PC-3 (cell line): ENCODE measurements around the gene TBC1D5. TPM values are rescaled to one million over a fixed set of nuclear protein-coding genes. Genes with fewer than 3 reads are reported as not detected.
"Not testable (repeated sequence)": the region's sequence is repeated elsewhere in the genome, so short reads cannot be mapped to it uniquely, and the experiment has no call there.

ENCODE experiments used
- ATAC-seq: fragments of 200-7000 bp; cut with Tn5 transposase; 2 replicates; pipeline ENCODE4 v1.9.1; 2020; ENCODE audit warnings: mild to moderate bottlenecking, moderate library complexity
- BruUV-seq: library from RNA; stranded (reverse); fragments of 400-500 nt; replicated peaks from 2 replicates; lab custom pipeline; 2021; lab: Mats Ljungman, UMichigan
- CTCF ChIA-PET: fragments of 300-600 bp; sonication (Branson Sonifier 250); formaldehyde crosslinking; loops from one replicate; lab custom pipeline; 2022; ENCODE audit warnings: antibody characterized with exemption; lab: Charles Lee
- POLR2A ChIA-PET: fragments of 300-600 bp; sonication (Branson Sonifier 250); formaldehyde crosslinking; loops from one replicate; lab custom pipeline; 2022; ENCODE audit warnings: antibody characterized with exemption; ENCODE audit not compliant: unreplicated experiment; lab: Charles Lee
- DNase-seq: peaks from one replicate; pipeline ENCODE4 v3.0.0-alpha.2; 2015
- H2AFZ ChIP-seq: fragments of 300-600 bp; sonication (generic); 2 replicates; pipeline ENCODE4 v1.6.0; 2016; ENCODE audit warnings: antibody characterized with exemption, low read length
- H3F3A ChIP-seq: fragments of 300-600 bp; sonication (generic); one replicate; pipeline ENCODE4 v1.6.0; 2017; ENCODE audit warnings: antibody characterized with exemption, low read length, control low read depth, mild to moderate bottlenecking; ENCODE audit not compliant: unreplicated experiment
- H3K27ac ChIP-seq: fragments of 300-600 bp; sonication (generic); 2 replicates; pipeline ENCODE4 v1.5.1; 2016; ENCODE audit warnings: mild to moderate bottlenecking, low read length
- H3K27me3 ChIP-seq: fragments of 300-600 bp; sonication (generic); 2 replicates; pipeline ENCODE4 v1.6.1; 2016; ENCODE audit warnings: low read length, mixed read lengths
- H3K36me3 ChIP-seq: fragments of 300-600 bp; sonication (generic); 2 replicates; pipeline ENCODE4 v1.6.1; 2016; ENCODE audit warnings: low read depth, mixed run types, low read length, mixed read lengths
- H3K4me1 ChIP-seq: fragments of 300-600 bp; sonication (generic); 2 replicates; pipeline ENCODE4 v1.5.1; 2016; ENCODE audit warnings: low read length; ENCODE audit not compliant: insufficient read depth
- H3K4me2 ChIP-seq: fragments of 300-600 bp; sonication (generic); 2 replicates; pipeline ENCODE4 v1.6.0; 2016; ENCODE audit warnings: low read length
- H3K4me3 ChIP-seq: fragments of 300-600 bp; sonication (generic); 2 replicates; pipeline ENCODE4 v1.5.1; 2016; ENCODE audit warnings: mild to moderate bottlenecking, low read length, mixed read lengths
- H3K79me2 ChIP-seq: fragments of 300-600 bp; sonication (generic); 2 replicates; pipeline ENCODE4 v1.6.1; 2017; ENCODE audit warnings: low read length, mixed read lengths
- H3K9ac ChIP-seq: fragments of 300-600 bp; sonication (generic); 2 replicates; pipeline ENCODE4 v1.6.0; 2016; ENCODE audit warnings: mild to moderate bottlenecking, low read length
- H3K9me2 ChIP-seq: fragments of 300-600 bp; sonication (generic); replicated peaks from 2 replicates; pipeline ENCODE4 v1.6.1; 2016; ENCODE audit warnings: mixed run types, low read length, mixed read lengths
- H3K9me3 ChIP-seq: fragments of 300-600 bp; sonication (generic); 2 replicates; pipeline ENCODE4 v1.6.1; 2016; ENCODE audit warnings: low read length, mixed read lengths
- H4K20me1 ChIP-seq: fragments of 300-600 bp; sonication (generic); 2 replicates; pipeline ENCODE4 v1.6.1; 2016; ENCODE audit warnings: low read length, mixed read lengths
- EZH2 ChIP-seq: fragments of 300-600 bp; sonication (generic); IDR thresholded peaks from one replicate; pipeline ENCODE4 v1.6.1; 2017; ENCODE audit warnings: antibody characterized with exemption, mild to moderate bottlenecking, low read length; ENCODE audit not compliant: unreplicated experiment
- EZH2phosphoT487 ChIP-seq: fragments of 300-600 bp; sonication (generic); IDR thresholded peaks from 2 replicates; pipeline ENCODE4 v1.6.1; 2018; ENCODE audit warnings: mild to moderate bottlenecking, antibody characterized with exemption, low read length, borderline replicate concordance
- intact Hi-C: fragments of 100-400 bp; cut with micrococcal nuclease; formaldehyde crosslinking; loops from 2 replicates; pipeline ENCODE4 v1.9.0; 2023
- total RNA-seq: library from RNA; depleted of rRNA; stranded (reverse); fragments of >200 nt; gene quantifications from 2 replicates; pipeline ENCODE4 v1.2.3, GENCODE V29; 2014
- TF ChIP-seq, protein P1 (sequence below): fragments of 300-600 bp; sonication (generic); conservative IDR thresholded peaks from 2 replicates; pipeline ENCODE4 v1.5.1; 2017; ENCODE audit warnings: antibody characterized with exemption, low read depth, mild to moderate bottlenecking, low read length

TBC1D5 gene
- total RNA-seq, 1 experiment from 2014 or later = 54.5 TPM

DNA sequence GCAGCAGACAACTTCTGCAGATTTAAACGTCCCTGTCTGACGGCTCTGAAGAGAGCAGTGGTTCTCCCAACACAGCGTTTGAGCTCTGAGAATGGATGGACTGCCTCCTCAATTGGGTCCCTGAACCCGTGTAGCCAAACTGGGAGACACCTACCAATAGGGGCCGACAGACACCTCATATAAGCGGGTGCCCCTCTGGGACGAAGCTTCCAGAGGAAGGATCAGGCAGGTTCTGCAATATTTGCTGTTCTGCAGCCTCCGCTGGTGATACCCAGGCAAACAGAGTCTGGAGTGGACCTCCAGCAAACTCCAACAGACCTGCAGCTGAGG is 48.8 kb downstream of the TBC1D5 start:
- H3K9me2 ChIP-seq, H3K4me1 ChIP-seq, CTCF ChIA-PET, intact Hi-C loops, H3K4me3 ChIP-seq, ATAC-seq, H3K79me2 ChIP-seq, H3F3A ChIP-seq, H3K27ac ChIP-seq, POLR2A ChIA-PET, H3K36me3 ChIP-seq, H3K9ac ChIP-seq, H3K9me3 ChIP-seq, H4K20me1 ChIP-seq, H3K27me3 ChIP-seq, H3K4me2 ChIP-seq, BruUV-seq, DNase-seq, H2AFZ ChIP-seq: not testable (repeated sequence)

DNA sequence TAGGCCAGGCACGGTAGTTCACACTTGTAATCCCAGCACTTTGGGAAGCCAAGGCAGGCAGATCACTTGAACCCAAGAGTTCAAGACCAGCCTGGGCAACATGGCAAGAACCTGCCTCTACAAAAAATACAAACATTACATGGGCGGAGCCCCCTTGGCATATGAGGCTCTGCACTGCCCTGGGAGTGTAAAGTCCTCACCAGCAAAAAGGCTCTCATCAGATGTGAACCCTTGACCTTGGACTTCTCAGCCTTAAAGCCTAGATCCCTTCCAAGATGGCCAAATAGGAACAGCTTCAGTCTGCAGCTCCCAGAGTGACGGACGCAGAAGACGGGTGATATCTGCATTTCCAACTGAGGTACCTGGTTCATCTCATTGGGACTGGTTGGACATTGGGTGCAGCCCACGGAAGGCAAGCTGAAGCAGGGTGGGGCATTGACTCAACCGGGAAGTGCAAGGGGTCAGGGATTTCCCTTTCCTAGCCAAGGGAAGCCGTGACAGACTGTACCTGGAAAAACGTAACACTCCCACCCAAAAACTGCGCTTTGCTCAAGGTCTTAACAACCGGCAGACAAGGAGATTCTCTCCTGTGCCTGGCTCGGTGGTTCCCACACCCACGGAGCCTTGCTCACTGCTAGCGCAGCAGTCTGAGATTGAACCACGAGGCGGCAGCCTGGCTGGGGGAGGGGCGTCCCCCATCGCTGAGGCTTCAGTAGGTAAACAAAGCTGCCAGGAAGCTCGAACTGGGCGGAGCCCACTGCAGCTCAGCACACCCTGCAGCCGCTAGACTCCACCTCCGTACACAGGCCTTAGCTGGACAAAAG is 49.4 kb downstream of the TBC1D5 start:
- H3K4me2 ChIP-seq, ATAC-seq, H3K27me3 ChIP-seq, H3F3A ChIP-seq, H3K4me1 ChIP-seq, H3K9ac ChIP-seq, H4K20me1 ChIP-seq, DNase-seq, BruUV-seq, intact Hi-C loops, H3K36me3 ChIP-seq, H3K9me3 ChIP-seq, POLR2A ChIA-PET, H3K4me3 ChIP-seq, H3K9me2 ChIP-seq, H3K79me2 ChIP-seq, H2AFZ ChIP-seq, CTCF ChIA-PET, H3K27ac ChIP-seq: not testable (repeated sequence)

DNA sequence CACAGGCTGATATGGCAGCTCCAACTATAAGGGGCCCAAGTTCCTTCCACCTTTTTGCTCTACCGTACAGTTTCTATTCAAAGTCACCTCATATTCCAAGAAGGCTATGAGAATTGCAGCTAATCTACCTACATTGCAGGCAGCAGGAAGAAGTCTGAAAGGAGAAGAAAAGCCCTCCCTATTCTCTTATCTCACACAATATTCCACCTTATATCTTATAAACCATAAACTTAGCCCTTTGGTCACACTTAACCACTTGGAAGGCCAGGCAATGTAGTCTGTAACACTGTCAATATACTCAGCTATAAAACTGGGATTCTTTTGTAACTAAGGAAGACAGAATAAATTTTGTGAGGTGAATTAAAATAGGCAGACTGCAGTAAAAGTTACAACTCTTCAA is 54.9 kb downstream of the TBC1D5 start:
- H3K4me3 ChIP-seq = no peak overlapping the region
- no peak overlapping the region for H3K27ac ChIP-seq
- H3K27me3 ChIP-seq = no peaks in the 10 kb centered on the region
- H3K4me1 ChIP-seq = no peaks in the 10 kb centered on the region
- no peak overlapping the region for H3K9ac ChIP-seq
- no peaks in the 10 kb centered on the region for H3F3A ChIP-seq
- no peaks in the 10 kb centered on the region for H4K20me1 ChIP-seq
- H3K79me2 ChIP-seq = peaks cover 3% of the 10 kb centered on the region; the same call in 1 of the 2 replicates
- ChIA-PET CTCF (no interaction called here), POLR2A (no interaction called here)
- H3K4me2 ChIP-seq = no peak overlapping the region
- H3K9me3 ChIP-seq = no peaks in the 10 kb centered on the region
- intact Hi-C loops = loop anchor here (2.0 kb wide), 1 partner anchor 213 kb away; no protein-coding TSS in a partner anchor
- DNase-seq (no peak), ATAC-seq (no peak)
- H3K36me3 ChIP-seq = no peaks in the 10 kb centered on the region
- no TSS peak for BruUV-seq
- H2AFZ ChIP-seq = no peak overlapping the region
- H3K9me2 ChIP-seq = no peaks in the 10 kb centered on the region
- no peak for TF ChIP-seq EZH2phosphoT487

DNA sequence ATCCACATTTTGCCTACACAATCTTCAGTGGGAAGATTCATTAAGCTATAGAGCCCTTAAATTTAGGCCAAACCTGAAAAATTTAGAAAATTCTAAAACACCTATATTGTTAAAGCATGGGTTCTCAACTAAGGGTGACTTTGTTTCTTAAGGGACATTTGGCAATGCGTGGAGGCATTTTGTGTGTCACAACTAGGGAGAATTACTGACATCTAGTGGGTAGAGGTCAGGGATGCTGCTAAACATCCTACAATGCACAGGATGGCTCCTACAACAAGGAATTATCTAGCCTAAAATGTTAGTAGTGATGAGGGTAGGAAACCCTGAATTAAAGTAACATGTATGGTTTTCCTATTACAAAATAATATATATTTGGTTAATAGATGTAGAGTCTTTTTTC is 55.8 kb downstream of the TBC1D5 start:
- DNase-seq = peak; percentile 46
- intact Hi-C loops = loop anchor here (1.0 to 2.0 kb wide), 2 partner anchors 212 to 255 kb away; no protein-coding TSS in a partner anchor
- CTCF ChIA-PET = no interaction called here

More for the DNA sequence above, 55.8 kb downstream of the TBC1D5 start:
- Histone ChIP-seq H3K27ac (no peak overlapping the region), H3K27me3 (no peaks in the 10 kb centered on the region), H3K4me2 (no peak overlapping the region), H3K9me3 (no peaks in the 10 kb centered on the region), H4K20me1 (no peaks in the 10 kb centered on the region), H3F3A (no peaks in the 10 kb centered on the region), H3K9me2 (no peaks in the 10 kb centered on the region), H3K4me3 (no peak overlapping the region), H2AFZ (no peak overlapping the region), H3K4me1 (no peaks in the 10 kb centered on the region), H3K79me2 (peaks cover 5% of the 10 kb centered on the region; the same call in 1 of the 2 replicates), H3K36me3 (no peaks in the 10 kb centered on the region), H3K9ac (no peak overlapping the region)
- no TSS peak for BruUV-seq
- POLR2A ChIA-PET = no interaction called here
- TF ChIP-seq EZH2phosphoT487 = no peak
- TF ChIP-seq, protein P1, sequence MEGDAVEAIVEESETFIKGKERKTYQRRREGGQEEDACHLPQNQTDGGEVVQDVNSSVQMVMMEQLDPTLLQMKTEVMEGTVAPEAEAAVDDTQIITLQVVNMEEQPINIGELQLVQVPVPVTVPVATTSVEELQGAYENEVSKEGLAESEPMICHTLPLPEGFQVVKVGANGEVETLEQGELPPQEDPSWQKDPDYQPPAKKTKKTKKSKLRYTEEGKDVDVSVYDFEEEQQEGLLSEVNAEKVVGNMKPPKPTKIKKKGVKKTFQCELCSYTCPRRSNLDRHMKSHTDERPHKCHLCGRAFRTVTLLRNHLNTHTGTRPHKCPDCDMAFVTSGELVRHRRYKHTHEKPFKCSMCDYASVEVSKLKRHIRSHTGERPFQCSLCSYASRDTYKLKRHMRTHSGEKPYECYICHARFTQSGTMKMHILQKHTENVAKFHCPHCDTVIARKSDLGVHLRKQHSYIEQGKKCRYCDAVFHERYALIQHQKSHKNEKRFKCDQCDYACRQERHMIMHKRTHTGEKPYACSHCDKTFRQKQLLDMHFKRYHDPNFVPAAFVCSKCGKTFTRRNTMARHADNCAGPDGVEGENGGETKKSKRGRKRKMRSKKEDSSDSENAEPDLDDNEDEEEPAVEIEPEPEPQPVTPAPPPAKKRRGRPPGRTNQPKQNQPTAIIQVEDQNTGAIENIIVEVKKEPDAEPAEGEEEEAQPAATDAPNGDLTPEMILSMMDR = peak; percentile 59
- TF ChIP-seq EZH2 = no peak
- peak; percentile 71 for ATAC-seq
